ENCODE data around the gene ZBP1.

DNA sequence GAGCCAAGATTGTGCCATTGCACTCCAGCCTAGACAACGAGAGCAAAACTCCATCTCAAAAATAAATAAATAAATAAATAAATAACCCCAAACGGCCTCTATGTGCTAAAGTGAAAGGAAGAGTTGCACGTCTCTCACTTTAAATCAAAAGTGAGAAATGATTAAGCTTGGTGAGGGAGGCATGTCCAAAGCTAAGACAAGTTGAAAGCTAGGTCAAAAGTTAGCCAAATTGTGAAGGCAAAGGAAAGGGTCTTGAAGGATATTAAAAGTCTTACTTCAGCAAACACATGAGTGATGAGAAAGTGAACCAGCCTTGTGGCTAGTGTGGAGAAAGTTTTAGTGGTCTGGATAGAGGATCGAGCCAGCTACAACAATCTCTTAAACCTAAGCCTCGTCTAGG lies 14.3 kb downstream of the ZBP1 start:
- TF ChIP-seq POLR2A (IDR thresholded peaks at IDR 0.05; ENCODE audit: low read depth, low read length) (no peak), POLR2AphosphoS5 (IDR thresholded peaks at IDR 0.05; ENCODE audit: low read depth, low read length) (no peak), TAF1 (IDR thresholded peaks at IDR 0.05; ENCODE audit: low read depth, low read length) (no peak), SPI1 (IDR thresholded peaks at IDR 0.05; ENCODE audit: low read depth, low read length) (no peak), POU2F2 (IDR thresholded peaks at IDR 0.05; ENCODE audit: low read depth, low read length) (no peak), PAX5 (IDR thresholded peaks at IDR 0.05; ENCODE audit: insufficient read depth, low read length, severe bottlenecking) (no peak)

Measured in GM12891 (cell line).